Heart left ventricle (tissue), 16 donors: ENCODE data around the gene LMAN1L. TPM values are rescaled to one million over a fixed set of nuclear protein-coding genes. Genes with fewer than 3 reads are reported as not detected.
A peak's percentile ranks its signal among the peaks of the same experiment; 100 is the strongest.
"Not testable (repeated sequence)": the region's sequence is repeated elsewhere in the genome, so short reads cannot be mapped to it uniquely, and the experiment has no call there.

Experiments
- ATAC-seq, 4 donors: fragments of 200-7000 bp; cut with Tn5 transposase; one replicate each; pipeline ENCODE4 v1.9.1; 2020 to 2022; ENCODE audit warnings: moderate library complexity in 4 of 4, mild to moderate bottlenecking in 3 of 4, moderate number of reproducible peaks in 1 of 4
- DNase-seq, 5 donors: peaks; one replicate each; pipeline ENCODE4 v3.0.0-alpha.2; 2020
- H3K27ac ChIP-seq, 12 donors: fragments of 200-600 bp; sonication (generic) in 4 of 12; one replicate each; pipeline versions ENCODE4 v1.5.0 to v1.8.0; 2016 to 2022; ENCODE audit warnings: mild to moderate bottlenecking in 2 of 12
- H3K27me3 ChIP-seq, 9 donors: fragments of 200-600 bp; sonication (generic) in 2 of 9; one replicate each; pipeline versions ENCODE4 v1.5.1 to v1.8.0; 2016 to 2022; ENCODE audit warnings: mild to moderate bottlenecking in 3 of 9
- H3K36me3 ChIP-seq, 9 donors: fragments of 200-600 bp; sonication (generic) in 2 of 9; one replicate each; pipeline versions ENCODE4 v1.5.0 to v1.8.0; 2018 to 2022; ENCODE audit warnings: mild to moderate bottlenecking in 2 of 9
- H3K4me1 ChIP-seq, 12 donors: fragments of 200-600 bp; sonication (generic) in 4 of 12; one replicate each; pipeline versions ENCODE4 v1.5.0 to v1.8.0; 2016 to 2022; ENCODE audit warnings: mild to moderate bottlenecking in 3 of 12
- H3K4me3 ChIP-seq, 12 donors: fragments of 200-600 bp; sonication (generic) in 4 of 12; one replicate each; pipeline versions ENCODE4 v1.5.0 to v1.8.0; 2017 to 2022; ENCODE audit warnings: mild to moderate bottlenecking in 9 of 12, moderate library complexity in 4 of 12
- H3K9me3 ChIP-seq, 12 donors: fragments of 200-600 bp; sonication (generic) in 4 of 12; one replicate each; pipeline versions ENCODE4 v1.5.0 to v1.8.0; 2016 to 2022; ENCODE audit warnings: mild to moderate bottlenecking in 1 of 12
- CTCF ChIP-seq, 12 donors: fragments of 200-600 bp; sonication (generic) in 4 of 12; IDR thresholded peaks; one replicate each; pipeline versions ENCODE4 v1.5.0 to v1.8.0; 2018 to 2022; ENCODE audit warnings: antibody characterized with exemption in 12 of 12, mild to moderate bottlenecking in 5 of 12
- POLR2A ChIP-seq, 2 donors: fragments of 450-650 bp; IDR thresholded peaks; one replicate each; pipeline ENCODE4 v1.6.1; 2017; ENCODE audit warnings: antibody characterized with exemption in 2 of 2, mild to moderate bottlenecking in 2 of 2, moderate library complexity in 2 of 2
- WGBS, 4 donors: extraction: QIAGEN DNeasy Blood & Tissue Kit in 2 of 4; methylation state at CpG; one replicate each; pipeline versions ENCODE4 v1.1.5 to v1.1.7; 2013 to 2018; 5-methylcytosine and 5-hydroxymethylcytosine counted together
- intact Hi-C, 10 donors: fragments of 100-400 bp; cut with DNase I; formaldehyde crosslinking; loops; one replicate each; pipeline versions ENCODE4 v1.11.1 to v1.14.2; 2022
- polyA plus RNA-seq, 2 donors: library from polyadenylated mRNA; stranded (reverse); fragments of 200-250 nt; gene quantifications; one replicate each; pipeline ENCODE4 v1.2.3, GENCODE V29; 2013
- total RNA-seq, 9 donors: library from RNA; depleted of rRNA in 2 of 9; stranded (reverse); fragments of >200 nt in 2 of 9; fragmentation: NEBNext Ultra II Directional in 3 of 9; extraction: Animal tissue kit (Norgen Biotek cat#: 25700) in 3 of 9; gene quantifications; one replicate each; pipeline versions ENCODE4 v1.1.0 to v1.2.4, GENCODE V29; 2016 to 2023
- donor health status: ischemic (EF 13 %, LVEDD 7.1; RV severe dilation, severe dysfunction).
- donor health status: healthy with polysubstance abuse.
- donor health status: DM: no; HTN: yes; CAD: no.
- donor health status: DM: no; HTN: no; CAD: no.
- donor health status: ischemic (EF 25% LVEDD 6.9; RV normal size, moderate dysfunction).
- donor health status: ischemic (EF 25% LVEDD 5.7; RV mildly dilated, moderate dysfunction).
- donor health status: healthy.
- donor health status: DM: yes; HTN: yes; CAD: no.
- donor health status: ischemic (EF 35%, LVEDD 5.7; RV mildly dilated, moderate dysfunction).
- donor health status: nonischemic (EF 11% LVEDD 7.7; RV severe dilation, severe dysfunction).
- donor health status: DM: yes; HTN: yes; CAD: no.
- donor health status: PGD.
- donor health status: ischemic (EF 29% LVEDD 5.4; RV normal size, mild dysfunction).
- donor health status: nonischemic (EF 23%, LVEDD 6.1; RV moderate dilation, normal function).

The LMAN1L gene
- total and polyA plus RNA-seq, 11 donors = 0.19 to 16.3 (median 6.8) TPM; not detected in 1

- WGBS, 4 donors = 61 to 69% (median 68%) methylated on average over 12 to 13 of the region's 13 CpGs
- TF ChIP-seq CTCF (IDR thresholded peaks at IDR 0.05) = no peak
- no peak for TF ChIP-seq POLR2A (IDR thresholded peaks at IDR 0.05)
- peak overlapping the region; percentile 49 to 97 (median 88) for H3K27ac ChIP-seq
- H3K27me3 ChIP-seq = no peaks in the 10 kb centered on the region
- H3K4me3 ChIP-seq = peak overlapping the region in 3 of 12 donors; percentile 26 to 72 (median 31)
- ATAC-seq = peak in 2 of 4 donors; percentile 4 to 39
- H3K9me3 ChIP-seq = no peaks in the 10 kb centered on the region
- DNase-seq = peak in 1 of 5 donors; percentile 69
- peaks cover 57 to 93% (median 87%) of the 10 kb centered on the region in 12 donors for H3K4me1 ChIP-seq
- peaks cover 0 to 3% (median 0%) of the 10 kb centered on the region in 9 donors for H3K36me3 ChIP-seq
- intact Hi-C loops = no loop called here
Measured at GRCh38 chr15:74785194-74786032, 27.2 kb upstream of the LMAN1L start.

GRCh38 chr15:74786081-74786480 is 26.6 kb upstream of the LMAN1L start:
- Histone ChIP-seq H3K4me3 (peak overlapping the region in 2 of 12 donors; percentile 15 to 72), H3K27ac (peak overlapping the region in 11 of 12 donors; percentile 67 to 97 (median 86)), H3K4me1 (peaks cover 58 to 94% (median 90%) of the 10 kb centered on the region in 12 donors)
- 44 to 62% (median 57%) methylated on average over 12 of the region's 12 CpGs for WGBS, 4 donors
- ATAC-seq, H3K36me3 ChIP-seq, intact Hi-C loops, H3K9me3 ChIP-seq, DNase-seq, H3K27me3 ChIP-seq: not testable (repeated sequence)

- ATAC-seq (peak; percentile 4 to 35 (median 16)), DNase-seq (peak in 3 of 5 donors; percentile 65 to 77 (median 72))
- Histone ChIP-seq H3K27ac (peak overlapping the region; percentile 42 to 97 (median 86)), H3K27me3 (no peaks in the 10 kb centered on the region), H3K4me3 (peak overlapping the region in 6 of 12 donors; percentile 1 to 72 (median 6)), H3K4me1 (peaks cover 52 to 94% (median 90%) of the 10 kb centered on the region in 12 donors), H3K36me3 (peaks cover 0 to 7% (median 0%) of the 10 kb centered on the region in 9 donors), H3K9me3 (no peaks in the 10 kb centered on the region)
- 27 to 62% (median 31%) methylated on average over 2 to 7 of the region's 7 CpGs for WGBS, 4 donors
- intact Hi-C loops = no loop called here
- TF ChIP-seq POLR2A (IDR thresholded peaks at IDR 0.05) (no peak), CTCF (IDR thresholded peaks at IDR 0.05) (no peak)
Measured at GRCh38 chr15:74786551-74787165, 26.0 kb upstream of the LMAN1L start.

GRCh38 chr15:74787251-74788041 is 25.2 kb upstream of the LMAN1L start:
- Histone ChIP-seq H3K4me1 (peaks cover 52 to 100% (median 97%) of the 10 kb centered on the region in 12 donors), H3K27me3 (no peaks in the 10 kb centered on the region), H3K27ac (peak overlapping the region; percentile 42 to 97 (median 86)), H3K36me3 (peaks cover 0 to 11% (median 0%) of the 10 kb centered on the region in 9 donors), H3K4me3 (peak overlapping the region in 5 of 12 donors; percentile 1 to 72 (median 7)), H3K9me3 (no peaks in the 10 kb centered on the region)
- intact Hi-C loops = no loop called here
- TF ChIP-seq POLR2A (IDR thresholded peaks at IDR 0.05) = no peak
- TF ChIP-seq CTCF (IDR thresholded peaks at IDR 0.05) = peak; percentile 9 to 56 (median 37)
- WGBS, 4 donors = 40 to 46% (median 45%) methylated on average over 10 to 13 of the region's 13 CpGs
- ATAC-seq = peak; percentile 12 to 48 (median 33)
- peak; percentile 65 to 85 (median 75) for DNase-seq
